Measurements from ENCODE around the gene GANAB. TPM values are rescaled to one million over a fixed set of nuclear protein-coding genes. Genes with fewer than 3 reads are reported as not detected.

Gene GANAB
- total and polyA plus RNA-seq, 2 of the 13 experiments (the other 11 are each of a cell fraction or from before 2014, with no cell fraction given) = 99.5 to 234 TPM

- Histone ChIP-seq H2AFZ (ENCODE audit: low read length) (no peak overlapping the region), H3K4me3 (replicated peaks in 1 of 3; ENCODE audit: insufficient read depth in 1 of 3, low read depth in 2 of 3, low read length in 3 of 3) (no peak overlapping the region), H4K20me1 (ENCODE audit: insufficient read depth, low read length) (no peaks in the 10 kb centered on the region), H3K36me3 (replicated peaks in 1 of 2; ENCODE audit: control insufficient read depth in 1 of 2, insufficient read depth in 2 of 2, low read length in 2 of 2) (no peaks in the 10 kb centered on the region), H3K4me2 (ENCODE audit: low read depth, low read length) (no peak overlapping the region), H3K4me1 (ENCODE audit: insufficient read depth, low read length) (peaks cover 46% of the 10 kb centered on the region), H3K27me3 (ENCODE audit: control insufficient read depth in 1 of 2, insufficient read depth in 2 of 2, low read length in 2 of 2) (no peaks in the 10 kb centered on the region; a peak in 1 of 5 replicates), H3K27ac (ENCODE audit: extremely low read length, insufficient read depth, low read length) (no peak overlapping the region), H3K9ac (ENCODE audit: insufficient read depth, low read depth, low read length) (no peak overlapping the region), H3K9me3 (ENCODE audit: low read length) (no peaks in the 10 kb centered on the region), H3K79me2 (ENCODE audit: insufficient read depth, low read length) (peaks cover 2% of the 10 kb centered on the region)
- ChIA-PET CTCF (ENCODE audit: low intra/inter-chr PET ratio, low total read pairs) (no interaction called here), POLR2A (interaction anchor here (1.5 kb wide), 1 partner anchor 24 kb away, joined by 4 read pairs; the partner anchor contains the start of gene TUT1)
- DNase-seq (ENCODE audit: low spot score) (no peak), FAIRE-seq (no peak), ATAC-seq (no peak)
- in situ Hi-C loops (cut with HindIII; ENCODE audit: extremely low pct_ligation_motif_present, low pct_unique_long_range_greater_than_20kb) (no loop called here), intact Hi-C loops (cut with micrococcal nuclease; ENCODE audit: unreplicated experiment) (no loop called here)
- TF ChIP-seq HNRNPL (IDR thresholded peaks at IDR 0.05; ENCODE audit: low read depth, low read length) = peak; percentile 89
- TF ChIP-seq ZBTB39 (CRISPR knock-in tag; IDR thresholded peaks at IDR 0.05) = no peak
- no TSS peak for BruUV-seq (replicated peaks)
- WGBS (ENCODE audit: low lambda C conversion rate) = 87% methylated on average over 3 of the region's 7 CpGs
Measured at GRCh38 chr11:62615521-62615920, 30.9 kb downstream of the GANAB start.

- Histone ChIP-seq H3K27me3 (ENCODE audit: control insufficient read depth in 1 of 2, insufficient read depth in 2 of 2, low read length in 2 of 2) (no peaks in the 10 kb centered on the region; a peak in 1 of 5 replicates), H3K4me3 (replicated peaks in 1 of 3; ENCODE audit: insufficient read depth in 1 of 3, low read depth in 2 of 3, low read length in 3 of 3) (no peak overlapping the region), H3K79me2 (ENCODE audit: insufficient read depth, low read length) (peaks cover 2% of the 10 kb centered on the region), H3K36me3 (replicated peaks in 1 of 2; ENCODE audit: control insufficient read depth in 1 of 2, insufficient read depth in 2 of 2, low read length in 2 of 2) (no peaks in the 10 kb centered on the region), H3K4me1 (ENCODE audit: insufficient read depth, low read length) (peaks cover 48% of the 10 kb centered on the region), H3K27ac (ENCODE audit: extremely low read length, insufficient read depth, low read length) (peak overlapping the region; percentile 24), H3K9ac (ENCODE audit: insufficient read depth, low read depth, low read length) (no peak overlapping the region), H3K4me2 (ENCODE audit: low read depth, low read length) (0 out of 2 replicates have a peak overlapping the region, but pooled peaks have one; percentile 4), H4K20me1 (ENCODE audit: insufficient read depth, low read length) (no peaks in the 10 kb centered on the region), H3K9me3 (ENCODE audit: low read length) (no peaks in the 10 kb centered on the region), H2AFZ (ENCODE audit: low read length) (no peak overlapping the region)
- no peak for FAIRE-seq
- in situ Hi-C loops (cut with HindIII; ENCODE audit: extremely low pct_ligation_motif_present, low pct_unique_long_range_greater_than_20kb) = no loop called here
- peak; percentile 35 for DNase-seq (ENCODE audit: low spot score)
- intact Hi-C loops (cut with micrococcal nuclease; ENCODE audit: unreplicated experiment) = loop anchor here (5.0 kb wide), 1 partner anchor 38 kb away; the partner anchor contains the start of gene INTS5
- no TSS peak for BruUV-seq (replicated peaks)
- peak; percentile 12 for TF ChIP-seq TEAD3 (CRISPR knock-in tag; optimal IDR thresholded peaks at IDR 0.05; ENCODE audit: borderline replicate concordance)
- 0 out of 2 replicates have a peak, but pooled peaks have one; percentile 34 for TF ChIP-seq ZNF563 (CRISPR knock-in tag; IDR thresholded peaks at IDR 0.05)
- TF ChIP-seq FOSL2 (CRISPR knock-in tag; IDR thresholded peaks at IDR 0.05) = peak; percentile 60
- no peak for TF ChIP-seq FOXA1 (IDR thresholded peaks at IDR 0.05)
- no peak for TF ChIP-seq FOXA1 (CRISPR knock-in tag; IDR thresholded peaks at IDR 0.05)
- no peak for TF ChIP-seq RORA (CRISPR knock-in tag; IDR thresholded peaks at IDR 0.05)
- peak; percentile 90 for TF ChIP-seq ZNF263 (CRISPR knock-in tag; IDR thresholded peaks at IDR 0.05)
- TF ChIP-seq MXI1 (IDR thresholded peaks at IDR 0.05; ENCODE audit: borderline replicate concordance, low read depth, low read length) = peak; percentile 50; the same call in 1 of the 3 replicates
- TF ChIP-seq UBTF (CRISPR knock-in tag; IDR thresholded peaks at IDR 0.05) = peak; percentile 46
- peak; percentile 54; the same call in 1 of the 2 replicates for TF ChIP-seq NFE2 (CRISPR knock-in tag; IDR thresholded peaks at IDR 0.05)
- 54% methylated on average over 8 of the region's 8 CpGs for WGBS (ENCODE audit: low lambda C conversion rate)
- CTCF ChIA-PET (ENCODE audit: low intra/inter-chr PET ratio, low total read pairs) = no interaction called here
- POLR2A ChIA-PET = interaction anchor here (1.5 kb wide), 1 partner anchor 23 kb away, joined by 4 read pairs; the partner anchor contains the start of gene TUT1
- ATAC-seq = peak; percentile 2; the same call in 1 of the 3 replicates
Measured at GRCh38 chr11:62614275-62614674, 32.1 kb downstream of the GANAB start.
